Measurements from ENCODE around the gene CEP19. TPM values are rescaled to one million over a fixed set of nuclear protein-coding genes. Genes with fewer than 3 reads are reported as not detected.
"Not testable (repeated sequence)": the region's sequence is repeated elsewhere in the genome, so short reads cannot be mapped to it uniquely, and the experiment has no call there.

The CEP19 gene, protein sequence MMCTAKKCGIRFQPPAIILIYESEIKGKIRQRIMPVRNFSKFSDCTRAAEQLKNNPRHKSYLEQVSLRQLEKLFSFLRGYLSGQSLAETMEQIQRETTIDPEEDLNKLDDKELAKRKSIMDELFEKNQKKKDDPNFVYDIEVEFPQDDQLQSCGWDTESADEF
- 1 to 10 TPM; 4.1 to 5.4 TPM for total RNA-seq

DNA sequence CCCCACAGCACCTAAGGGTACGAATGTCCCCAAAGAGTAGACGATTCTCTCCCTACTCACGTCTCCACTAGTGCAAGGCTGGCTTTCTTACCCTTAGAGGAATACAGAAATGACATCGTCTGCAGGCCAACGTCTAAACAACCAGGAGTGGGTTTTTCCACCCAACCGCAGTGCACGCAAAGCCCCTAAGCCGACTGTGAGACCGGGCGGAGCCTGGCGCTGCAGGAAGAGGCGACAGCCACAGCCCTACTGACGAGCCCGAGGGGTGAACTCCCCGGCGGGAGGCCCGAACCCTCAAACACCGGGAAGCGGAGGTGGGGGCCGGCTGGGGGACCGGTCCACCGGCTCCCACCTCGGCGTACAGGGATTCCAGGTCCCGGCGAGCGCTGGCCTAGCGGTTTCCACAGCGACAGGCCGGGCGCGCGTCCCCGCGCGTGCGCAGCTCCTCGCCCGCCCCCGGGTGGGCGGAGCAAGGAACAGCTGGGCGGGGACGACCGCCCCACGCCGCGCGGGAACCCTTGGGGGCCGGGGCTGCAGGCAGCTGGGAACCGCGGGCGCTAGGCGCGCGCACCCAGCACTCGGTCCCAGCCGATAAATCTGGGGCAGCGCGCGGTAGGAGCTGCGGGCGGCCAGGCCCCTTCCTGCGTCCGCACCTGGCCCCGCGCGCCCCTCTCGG, at the start of gene CEP19, which contains the start of gene PIGX:
TSS of gene CEP19 (minus strand) at position 413 of the 676 bp plus-strand sequence. CDS start 3,593 bp downstream, outside the sequence.
TSS of gene PIGX (plus strand) at position 540 of the 676 bp plus-strand sequence.
- peak within 1 kb of the TSS; percentile 92 for H3K27ac Mint-ChIP-seq
- H3K36me3 Mint-ChIP-seq: peaks cover 12% of the 10 kb centered on the region
- H3K4me1 Mint-ChIP-seq: peaks cover 41% of the 10 kb centered on the region
- H3K9me3 Mint-ChIP-seq (ENCODE audit: low read depth): no peaks in the 10 kb centered on the region
- no peaks in the 10 kb centered on the region for H3K27me3 Mint-ChIP-seq
- DNase-seq (peak; percentile 94), ATAC-seq (peak; percentile 85)
- CTCF ChIA-PET: interaction anchor here (0.9 to 2.1 kb wide), 8 partner anchors 16 to 258 kb away, joined by 3 to 11 read pairs (median 4); partner anchors contain the start of gene SENP5
- H3K4me3 Mint-ChIP-seq: peak within 1 kb of the TSS; percentile 90

DNA sequence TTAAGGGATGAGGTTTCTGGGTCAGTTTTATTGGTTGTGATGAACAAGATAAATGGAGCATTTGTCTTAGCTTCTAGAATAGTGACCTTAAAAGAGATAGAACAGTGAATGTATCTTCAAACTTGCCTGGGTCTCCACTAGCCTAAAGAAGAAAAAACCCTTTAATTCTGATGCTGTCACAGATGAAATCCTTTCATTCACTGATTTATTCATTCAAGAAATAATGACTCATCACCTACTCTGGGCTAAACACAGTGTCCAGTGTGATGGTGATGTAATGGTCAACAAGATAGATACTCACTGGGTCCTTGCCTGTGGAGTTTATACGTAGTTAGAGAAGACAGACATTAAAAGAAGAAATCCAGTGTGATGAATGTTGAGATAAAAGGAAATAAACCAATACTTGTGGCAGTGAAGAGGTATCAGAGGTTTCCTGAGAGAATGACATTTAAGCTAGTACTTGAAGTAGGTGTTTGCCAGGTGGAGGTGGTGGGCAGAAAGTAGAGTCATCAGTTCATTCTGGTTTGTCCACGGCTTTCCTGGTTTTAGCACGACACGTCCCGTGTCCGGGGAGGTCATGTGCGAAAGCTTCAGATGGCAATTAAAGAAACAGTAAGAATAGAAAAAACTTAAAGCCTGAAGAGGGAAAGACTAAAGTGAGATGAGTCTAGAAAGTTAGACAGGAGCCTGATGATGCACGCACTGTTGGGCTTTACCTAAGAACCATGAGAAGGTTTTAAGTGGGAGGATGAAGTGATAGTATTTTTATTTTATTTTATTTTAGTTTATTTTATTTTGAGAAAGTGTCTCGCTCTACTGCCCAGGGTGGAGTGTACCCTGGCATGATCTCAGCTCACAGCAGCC, 46.1 kb upstream of the CEP19 start:
- DNase-seq (no peak), ATAC-seq (no peak)
- H3K27ac Mint-ChIP-seq: peak overlapping the region; percentile 2
- CTCF ChIA-PET: no interaction called here
- no peak overlapping the region for H3K4me3 Mint-ChIP-seq
- H3K9me3 Mint-ChIP-seq (ENCODE audit: low read depth): peaks cover 12% of the 10 kb centered on the region
- peaks cover 72% of the 10 kb centered on the region for H3K36me3 Mint-ChIP-seq
- H3K4me1 Mint-ChIP-seq: peaks cover 31% of the 10 kb centered on the region
- no peaks in the 10 kb centered on the region for H3K27me3 Mint-ChIP-seq

DNA sequence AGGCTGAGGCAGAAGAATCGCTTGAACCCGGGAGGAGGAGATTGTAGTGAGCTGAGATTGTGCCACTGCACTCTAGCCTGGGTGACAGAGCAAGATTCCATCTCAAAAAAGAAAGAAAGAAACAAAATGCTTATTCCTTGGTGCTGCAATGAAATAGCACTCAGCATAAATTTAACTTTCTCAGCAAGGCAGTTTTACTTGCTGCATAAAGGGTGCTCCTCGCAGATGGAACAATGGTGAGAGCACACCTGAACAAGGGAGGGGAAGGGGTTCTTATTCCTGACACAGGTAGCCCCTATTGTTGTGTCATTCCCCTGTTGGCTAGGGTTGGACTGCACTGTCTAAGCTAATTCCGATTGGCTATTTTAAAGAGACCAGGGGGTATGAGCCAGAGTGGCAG, 44.7 kb upstream of the CEP19 start:
- CTCF ChIA-PET: no interaction called here
- H3K9me3 Mint-ChIP-seq (ENCODE audit: low read depth): peaks cover 12% of the 10 kb centered on the region
- H3K27ac Mint-ChIP-seq: no peak overlapping the region
- DNase-seq (no peak), ATAC-seq (no peak)
- no peaks in the 10 kb centered on the region for H3K27me3 Mint-ChIP-seq
- H3K36me3 Mint-ChIP-seq: peaks cover 75% of the 10 kb centered on the region
- peaks cover 31% of the 10 kb centered on the region for H3K4me1 Mint-ChIP-seq
- no peak overlapping the region for H3K4me3 Mint-ChIP-seq

GRCh38 chr3:196754091-196754981, 42.3 kb upstream of the CEP19 start:
- H3K27me3 Mint-ChIP-seq: no peaks in the 10 kb centered on the region
- H3K36me3 Mint-ChIP-seq: peaks cover 77% of the 10 kb centered on the region
- no peak for DNase-seq
- ATAC-seq: no peak
- no peak overlapping the region for H3K27ac Mint-ChIP-seq
- H3K4me3 Mint-ChIP-seq: no peak overlapping the region
- peaks cover 34% of the 10 kb centered on the region for H3K4me1 Mint-ChIP-seq
- CTCF ChIA-PET: no interaction called here
- peaks cover 9% of the 10 kb centered on the region for H3K9me3 Mint-ChIP-seq (ENCODE audit: low read depth)

GRCh38 chr3:196753201-196753600, 41.2 kb upstream of the CEP19 start:
- DNase-seq (no peak), ATAC-seq (no peak)
- Mint-ChIP-seq H3K27me3 (no peaks in the 10 kb centered on the region), H3K4me1 (peaks cover 40% of the 10 kb centered on the region), H3K36me3 (peaks cover 81% of the 10 kb centered on the region), H3K4me3 (no peak overlapping the region), H3K9me3 (ENCODE audit: low read depth) (peaks cover 9% of the 10 kb centered on the region), H3K27ac (no peak overlapping the region)
- CTCF ChIA-PET: no interaction called here

- peaks cover 25% of the 10 kb centered on the region for H3K4me1 Mint-ChIP-seq
Measured at GRCh38 chr3:196749125-196749524, 37.1 kb upstream of the CEP19 start.

GRCh38 chr3:196743569-196743968, 31.5 kb upstream of the CEP19 start:
- not testable (repeated sequence) for H3K9me3 Mint-ChIP-seq (ENCODE audit: low read depth); H3K27me3 Mint-ChIP-seq; ATAC-seq; H3K4me3 Mint-ChIP-seq; H3K27ac Mint-ChIP-seq; DNase-seq
- Mint-ChIP-seq H3K4me1 (peaks cover 32% of the 10 kb centered on the region), H3K36me3 (peaks cover 40% of the 10 kb centered on the region)
- CTCF ChIA-PET: interaction anchor here (0.6 kb wide), 1 partner anchor 21 kb away, joined by 3 read pairs; no protein-coding TSS in a partner anchor

More at GRCh38 chr3:196749125-196749524, 37.1 kb upstream of the CEP19 start:
- no peak overlapping the region for H3K4me3 Mint-ChIP-seq
- DNase-seq (no peak), ATAC-seq (no peak)
- H3K27ac Mint-ChIP-seq: no peak overlapping the region
- H3K9me3 Mint-ChIP-seq (ENCODE audit: low read depth): no peaks in the 10 kb centered on the region
- peaks cover 67% of the 10 kb centered on the region for H3K36me3 Mint-ChIP-seq
- H3K27me3 Mint-ChIP-seq: no peaks in the 10 kb centered on the region
- CTCF ChIA-PET: interaction anchor here (0.7 to 0.8 kb wide), 2 partner anchors 81 to 136 kb away, joined by 3 read pairs; no protein-coding TSS in a partner anchor

DNA sequence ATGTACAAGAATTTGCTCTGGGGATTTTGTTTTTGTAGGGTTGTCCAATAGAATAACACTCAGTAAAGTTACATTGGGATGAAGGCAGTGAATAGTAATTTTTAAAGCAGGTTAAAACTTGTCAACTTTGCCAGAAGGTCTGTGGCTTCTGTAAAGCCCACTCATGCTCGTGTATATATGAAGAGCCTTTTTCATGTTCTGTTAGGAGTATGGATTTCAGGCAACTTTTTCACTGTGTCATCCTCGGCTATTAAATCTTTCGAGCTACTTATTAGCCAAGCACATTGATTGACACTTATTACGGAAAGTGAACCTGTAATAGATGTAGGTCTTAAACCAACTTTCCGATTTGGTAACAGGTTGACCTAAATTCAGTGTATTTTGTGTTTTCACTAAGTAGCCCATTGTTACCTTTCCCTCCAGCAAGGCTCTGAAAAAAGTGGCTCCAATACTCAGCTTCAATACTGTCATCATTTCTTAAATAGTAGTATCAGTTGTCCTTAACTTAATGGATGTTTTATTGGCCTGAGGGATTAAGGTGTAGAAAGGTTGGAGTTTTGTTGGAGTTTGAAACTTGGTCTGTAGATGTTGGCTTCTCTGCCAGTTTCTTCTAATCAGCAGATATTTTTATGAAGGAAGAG, 29.3 kb upstream of the CEP19 start:
- H3K36me3 Mint-ChIP-seq: peaks cover 37% of the 10 kb centered on the region
- CTCF ChIA-PET: interaction anchor here (0.6 to 1.4 kb wide), 4 partner anchors 23 to 213 kb away, joined by 3 to 6 read pairs (median 4); partner anchors contain the start of genes CEP19 and PIGX
- DNase-seq (no peak), ATAC-seq (no peak)
- H3K27me3 Mint-ChIP-seq: no peaks in the 10 kb centered on the region
- no peaks in the 10 kb centered on the region for H3K9me3 Mint-ChIP-seq (ENCODE audit: low read depth)
- peak overlapping the region; percentile 99 for H3K4me3 Mint-ChIP-seq
- H3K27ac Mint-ChIP-seq: peak overlapping the region; percentile 99
- H3K4me1 Mint-ChIP-seq: peaks cover 29% of the 10 kb centered on the region

DNA sequence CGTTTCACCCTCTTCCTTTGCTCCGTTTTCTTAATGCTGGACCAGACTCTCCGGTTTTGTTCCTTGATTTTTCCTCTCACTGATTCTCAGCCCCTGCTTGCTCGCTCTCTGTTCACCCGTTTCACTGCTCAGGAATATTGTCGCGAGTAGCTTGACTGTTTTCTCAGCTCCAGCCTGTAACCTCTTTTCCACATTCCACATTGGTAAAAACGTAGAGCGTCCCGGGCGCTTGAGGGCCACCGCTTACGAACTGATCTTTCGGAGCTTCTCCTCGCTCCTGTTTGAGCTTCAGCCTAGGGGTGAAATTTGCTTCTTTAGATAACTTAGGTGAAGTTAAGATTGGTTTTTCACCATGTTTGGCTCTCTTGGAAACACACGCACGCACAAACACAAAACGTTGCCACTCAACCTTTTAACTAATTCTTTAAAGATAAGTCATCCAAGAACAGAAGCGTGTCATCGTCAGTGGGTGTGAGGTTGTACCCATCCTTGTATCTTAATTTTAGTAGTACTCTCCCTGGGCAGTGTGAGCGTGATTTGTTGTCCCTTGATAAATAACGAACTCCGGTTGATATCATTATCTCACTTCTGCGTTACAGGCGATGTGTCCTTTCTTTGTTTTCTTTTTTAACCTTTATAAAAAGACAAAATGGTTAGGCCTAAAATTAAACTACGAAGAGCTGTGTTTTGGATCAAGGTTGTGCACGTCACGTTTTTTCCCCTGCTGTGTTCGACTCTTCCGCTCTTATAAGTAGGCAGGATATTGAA, 28.6 kb upstream of the CEP19 start:
- H3K4me1 Mint-ChIP-seq: peaks cover 29% of the 10 kb centered on the region
- peaks cover 31% of the 10 kb centered on the region for H3K36me3 Mint-ChIP-seq
- no peaks in the 10 kb centered on the region for H3K9me3 Mint-ChIP-seq (ENCODE audit: low read depth)
- H3K4me3 Mint-ChIP-seq: peak overlapping the region; percentile 99
- CTCF ChIA-PET: interaction anchor here (0.6 to 1.6 kb wide), 9 partner anchors 20 to 212 kb away, joined by 3 to 6 read pairs (median 3); partner anchors contain the start of genes CEP19, PIGX and SENP5
- ATAC-seq: peak; percentile 3
- peak; percentile 41 for DNase-seq
- H3K27me3 Mint-ChIP-seq: no peaks in the 10 kb centered on the region
- peak overlapping the region; percentile 99 for H3K27ac Mint-ChIP-seq

- peak; percentile 93 for ATAC-seq
Measured at GRCh38 chr3:196739671-196740480, 27.8 kb upstream of the CEP19 start, which contains the start of gene PAK2. Gene PAK2, plus strand, starts transcription at chr3:196739857. Its CDS starts 42,790 bp downstream, at chr3:196782647.

DNA sequence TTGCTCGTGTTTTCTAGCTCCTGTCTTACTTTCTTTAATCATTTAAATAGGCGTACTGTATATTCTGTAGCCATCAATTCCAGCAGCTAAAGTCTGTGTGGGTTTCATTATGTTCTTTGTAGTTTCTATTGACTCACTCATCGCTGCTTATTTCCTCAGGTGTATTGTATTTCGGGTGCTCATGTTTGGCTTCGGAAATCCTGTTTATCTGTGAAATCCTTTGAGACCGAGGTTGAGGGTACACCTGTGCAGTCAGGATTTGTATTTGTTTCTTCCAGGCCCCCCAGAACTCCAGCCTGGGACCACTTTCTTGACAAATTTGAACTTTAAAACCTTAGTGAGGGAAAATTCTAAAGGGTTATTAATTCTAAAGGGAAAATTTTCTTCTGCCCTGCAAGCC, 25.6 kb upstream of the CEP19 start:
- Mint-ChIP-seq H3K27me3 (no peaks in the 10 kb centered on the region), H3K4me1 (peaks cover 21% of the 10 kb centered on the region), H3K9me3 (ENCODE audit: low read depth) (no peaks in the 10 kb centered on the region), H3K4me3 (no peak overlapping the region), H3K27ac (no peak overlapping the region), H3K36me3 (peaks cover 36% of the 10 kb centered on the region)
- CTCF ChIA-PET: no interaction called here
- no peak for ATAC-seq
- DNase-seq: no peak

More at GRCh38 chr3:196739671-196740480, 27.8 kb upstream of the CEP19 start, which contains the start of gene PAK2:
- Mint-ChIP-seq H3K27me3 (no peaks in the 10 kb centered on the region), H3K4me1 (peaks cover 30% of the 10 kb centered on the region), H3K36me3 (peaks cover 31% of the 10 kb centered on the region), H3K9me3 (ENCODE audit: low read depth) (no peaks in the 10 kb centered on the region), H3K27ac (peak within 1 kb of the TSS; percentile 99), H3K4me3 (peak within 1 kb of the TSS; percentile 99)
- CTCF ChIA-PET: interaction anchor here (0.8 to 1.6 kb wide), 8 partner anchors 20 to 230 kb away, joined by 3 to 6 read pairs (median 4); partner anchors contain the start of genes CEP19, PIGX and SENP5
- DNase-seq: peak; percentile 92
